ENCODE data around the gene TBPL2.
"Not testable (repeated sequence)": the region's sequence is repeated elsewhere in the genome, so short reads cannot be mapped to it uniquely, and the experiment has no call there.

The TBPL2 gene

GRCh38 chr14:55436519-55436918 is 3.9 kb downstream of the TBPL2 start:
- H3K4me1 Mint-ChIP-seq: peaks cover 5% of the 10 kb centered on the region

GRCh38 chr14:55434805-55435174 is 5.6 kb downstream of the TBPL2 start:
- Mint-ChIP-seq H3K9me3 (no peaks in the 10 kb centered on the region), H3K27me3 (no peaks in the 10 kb centered on the region), H3K4me1 (peaks cover 8% of the 10 kb centered on the region), H3K4me3 (no peak overlapping the region), H3K27ac (ENCODE audit: low read depth) (no peak overlapping the region), H3K36me3 (ENCODE audit: insufficient read depth) (no peaks in the 10 kb centered on the region)
- DNase-seq (ENCODE audit: low spot score in 2 of 2) (no peak), ATAC-seq (replicated peaks; ENCODE audit: extremely low read depth, poor library complexity, severe bottlenecking) (no peak)

More at GRCh38 chr14:55436519-55436918, 3.9 kb downstream of the TBPL2 start:
- ATAC-seq (replicated peaks; ENCODE audit: extremely low read depth, poor library complexity, severe bottlenecking) (no peak), DNase-seq (ENCODE audit: low spot score in 2 of 2) (no peak)
- Mint-ChIP-seq H3K27ac (ENCODE audit: low read depth) (no peak overlapping the region), H3K9me3 (no peaks in the 10 kb centered on the region), H3K36me3 (ENCODE audit: insufficient read depth) (peaks cover 2% of the 10 kb centered on the region), H3K27me3 (no peaks in the 10 kb centered on the region), H3K4me3 (no peak overlapping the region)

- peak; percentile 28 for ATAC-seq (replicated peaks; ENCODE audit: extremely low read depth, poor library complexity, severe bottlenecking)
- Mint-ChIP-seq H3K27ac (ENCODE audit: low read depth) (no peak overlapping the region), H3K27me3 (no peaks in the 10 kb centered on the region), H3K9me3 (no peaks in the 10 kb centered on the region), H3K36me3 (ENCODE audit: insufficient read depth) (no peaks in the 10 kb centered on the region), H3K4me3 (no peak overlapping the region), H3K4me1 (peaks cover 9% of the 10 kb centered on the region)
- DNase-seq (ENCODE audit: low spot score in 2 of 2): no peak
These were observed 6.3 kb downstream of the TBPL2 start for GRCh38 chr14:55433880-55434804.

- Mint-ChIP-seq H3K27ac (ENCODE audit: low read depth) (no peak overlapping the region), H3K36me3 (ENCODE audit: insufficient read depth) (no peaks in the 10 kb centered on the region), H3K27me3 (no peaks in the 10 kb centered on the region), H3K4me1 (peaks cover 9% of the 10 kb centered on the region), H3K9me3 (no peaks in the 10 kb centered on the region), H3K4me3 (no peak overlapping the region)
- ATAC-seq (replicated peaks; ENCODE audit: extremely low read depth, poor library complexity, severe bottlenecking): no peak
- no peak for DNase-seq (ENCODE audit: low spot score in 2 of 2)
These were observed 7.8 kb downstream of the TBPL2 start for GRCh38 chr14:55432628-55433027.

- DNase-seq (ENCODE audit: low spot score in 2 of 2): peak in 1 of 2 donors; percentile 20
- H3K4me3 Mint-ChIP-seq: no peak overlapping the region
- no peaks in the 10 kb centered on the region for H3K27me3 Mint-ChIP-seq
- peak; percentile 79 for ATAC-seq (replicated peaks; ENCODE audit: extremely low read depth, poor library complexity, severe bottlenecking)
- peak overlapping the region; percentile 5 for H3K27ac Mint-ChIP-seq (ENCODE audit: low read depth)
- peaks cover 9% of the 10 kb centered on the region for H3K4me1 Mint-ChIP-seq
- no peaks in the 10 kb centered on the region for H3K36me3 Mint-ChIP-seq (ENCODE audit: insufficient read depth)
- no peaks in the 10 kb centered on the region for H3K9me3 Mint-ChIP-seq
These were observed 10.3 kb downstream of the TBPL2 start for GRCh38 chr14:55430024-55430690.

GRCh38 chr14:55427439-55427838 is 13.0 kb downstream of the TBPL2 start:
- Mint-ChIP-seq H3K4me1 (peaks cover 4% of the 10 kb centered on the region), H3K9me3 (no peaks in the 10 kb centered on the region), H3K27ac (ENCODE audit: low read depth) (no peak overlapping the region), H3K27me3 (no peaks in the 10 kb centered on the region), H3K36me3 (ENCODE audit: insufficient read depth) (no peaks in the 10 kb centered on the region), H3K4me3 (no peak overlapping the region)
- ATAC-seq (replicated peaks; ENCODE audit: extremely low read depth, poor library complexity, severe bottlenecking) (no peak), DNase-seq (ENCODE audit: low spot score in 2 of 2) (no peak)

- Mint-ChIP-seq H3K27ac (ENCODE audit: low read depth) (no peak overlapping the region), H3K9me3 (no peaks in the 10 kb centered on the region), H3K4me3 (no peak overlapping the region), H3K4me1 (peaks cover 4% of the 10 kb centered on the region), H3K27me3 (no peaks in the 10 kb centered on the region), H3K36me3 (ENCODE audit: insufficient read depth) (no peaks in the 10 kb centered on the region)
- DNase-seq (ENCODE audit: low spot score in 2 of 2) (no peak), ATAC-seq (replicated peaks; ENCODE audit: extremely low read depth, poor library complexity, severe bottlenecking) (no peak)
These were observed 13.5 kb downstream of the TBPL2 start for GRCh38 chr14:55426891-55427290.

- Mint-ChIP-seq H3K27me3 (no peaks in the 10 kb centered on the region), H3K4me3 (no peak overlapping the region), H3K9me3 (no peaks in the 10 kb centered on the region), H3K27ac (ENCODE audit: low read depth) (no peak overlapping the region), H3K4me1 (peaks cover 3% of the 10 kb centered on the region), H3K36me3 (ENCODE audit: insufficient read depth) (no peaks in the 10 kb centered on the region)
- DNase-seq (ENCODE audit: low spot score in 2 of 2): no peak
- no peak for ATAC-seq (replicated peaks; ENCODE audit: extremely low read depth, poor library complexity, severe bottlenecking)
These were observed 15.3 kb downstream of the TBPL2 start for GRCh38 chr14:55425091-55425490.

GRCh38 chr14:55423969-55424368 is 16.4 kb downstream of the TBPL2 start:
- ATAC-seq (replicated peaks; ENCODE audit: extremely low read depth, poor library complexity, severe bottlenecking) (no peak), DNase-seq (ENCODE audit: low spot score in 2 of 2) (no peak)
- no peaks in the 10 kb centered on the region for H3K9me3 Mint-ChIP-seq
- no peaks in the 10 kb centered on the region for H3K36me3 Mint-ChIP-seq (ENCODE audit: insufficient read depth)
- H3K27me3 Mint-ChIP-seq: no peaks in the 10 kb centered on the region
- H3K4me3 Mint-ChIP-seq: no peak overlapping the region
- no peaks in the 10 kb centered on the region for H3K4me1 Mint-ChIP-seq
- H3K27ac Mint-ChIP-seq (ENCODE audit: low read depth): no peak overlapping the region

GRCh38 chr14:55422338-55422737 is 18.1 kb downstream of the TBPL2 start:
- ATAC-seq (replicated peaks; ENCODE audit: extremely low read depth, poor library complexity, severe bottlenecking); H3K36me3 Mint-ChIP-seq (ENCODE audit: insufficient read depth); H3K4me1 Mint-ChIP-seq; H3K4me3 Mint-ChIP-seq; H3K27ac Mint-ChIP-seq (ENCODE audit: low read depth); H3K27me3 Mint-ChIP-seq; H3K9me3 Mint-ChIP-seq; DNase-seq (ENCODE audit: low spot score in 2 of 2): not testable (repeated sequence)

- Mint-ChIP-seq H3K36me3 (ENCODE audit: insufficient read depth) (no peaks in the 10 kb centered on the region), H3K4me3 (no peak overlapping the region), H3K9me3 (no peaks in the 10 kb centered on the region), H3K27ac (ENCODE audit: low read depth) (no peak overlapping the region), H3K27me3 (no peaks in the 10 kb centered on the region), H3K4me1 (no peaks in the 10 kb centered on the region)
- ATAC-seq (replicated peaks; ENCODE audit: extremely low read depth, poor library complexity, severe bottlenecking) (no peak), DNase-seq (ENCODE audit: low spot score in 2 of 2) (no peak)
These were observed 20.8 kb downstream of the TBPL2 start for GRCh38 chr14:55419663-55420062.

GRCh38 chr14:55418411-55418810 is 22.0 kb downstream of the TBPL2 start:
- Mint-ChIP-seq H3K9me3 (no peaks in the 10 kb centered on the region), H3K36me3 (ENCODE audit: insufficient read depth) (no peaks in the 10 kb centered on the region), H3K27me3 (no peaks in the 10 kb centered on the region), H3K4me3 (no peak overlapping the region), H3K4me1 (no peaks in the 10 kb centered on the region), H3K27ac (ENCODE audit: low read depth) (no peak overlapping the region)
- ATAC-seq (replicated peaks; ENCODE audit: extremely low read depth, poor library complexity, severe bottlenecking): no peak
- no peak for DNase-seq (ENCODE audit: low spot score in 2 of 2)

- Mint-ChIP-seq H3K27ac (ENCODE audit: low read depth) (no peak overlapping the region), H3K9me3 (no peaks in the 10 kb centered on the region), H3K36me3 (ENCODE audit: insufficient read depth) (no peaks in the 10 kb centered on the region), H3K4me1 (no peaks in the 10 kb centered on the region), H3K4me3 (no peak overlapping the region), H3K27me3 (no peaks in the 10 kb centered on the region)
- no peak for DNase-seq (ENCODE audit: low spot score in 2 of 2)
- no peak for ATAC-seq (replicated peaks; ENCODE audit: extremely low read depth, poor library complexity, severe bottlenecking)
These were observed 22.5 kb downstream of the TBPL2 start for GRCh38 chr14:55417955-55418354.
